ENCODE measurements around the gene ZNF593.

ZNF593 gene

DNA sequence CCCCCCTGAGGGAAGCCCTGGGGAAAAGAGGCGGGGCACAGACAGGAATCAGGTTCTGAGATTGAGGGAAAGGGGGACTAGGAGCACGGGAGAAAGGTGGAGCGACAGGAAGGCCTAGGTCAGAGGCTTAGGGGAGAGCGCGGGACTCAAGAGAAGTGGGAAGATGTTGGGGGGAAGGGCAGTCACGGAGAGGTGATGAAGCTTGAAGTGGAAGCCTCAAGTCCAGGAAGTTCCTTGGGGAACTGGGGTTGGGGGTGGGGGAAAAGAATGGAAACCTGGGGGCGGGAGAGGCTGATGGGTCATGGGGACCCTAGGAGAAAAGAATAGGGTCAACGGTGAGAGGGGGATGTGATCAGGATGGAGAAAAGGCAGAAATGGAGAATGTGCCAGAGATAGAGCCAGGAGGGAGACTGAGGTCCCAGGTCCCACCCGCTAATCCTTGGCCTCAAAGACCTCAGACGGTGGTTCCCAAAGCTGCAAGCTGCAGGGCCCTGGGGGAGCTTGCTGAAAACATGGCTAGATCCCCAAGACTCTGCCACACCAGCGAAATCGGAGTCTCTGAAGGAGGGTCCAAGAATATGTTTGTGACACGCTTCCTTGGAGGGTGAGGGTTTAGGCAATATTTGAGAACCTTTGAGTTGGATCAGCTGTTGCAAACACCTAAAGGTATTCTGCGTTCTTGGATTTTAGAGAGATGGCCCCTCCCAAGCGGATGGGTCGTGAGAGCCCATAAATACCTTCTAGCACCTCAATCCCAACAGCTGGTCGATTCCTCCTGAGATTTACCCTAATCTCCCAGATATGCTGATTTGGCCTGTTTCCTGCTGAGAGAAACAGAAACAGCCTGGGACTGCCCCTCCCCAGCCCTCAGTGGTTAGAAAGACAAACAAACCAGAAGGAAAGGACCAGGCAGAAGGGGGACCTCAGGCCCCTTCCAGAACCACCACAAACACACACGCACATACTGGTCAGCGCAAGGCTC is 4.6 kb upstream of the ZNF593 start:
- Mint-ChIP-seq H3K4me1 (peaks cover 31% of the 10 kb centered on the region), H3K4me3 (peak overlapping the region; percentile 68 to 83 (median 78)), H3K27me3 (ENCODE audit: low read depth) (peaks cover 18% of the 10 kb centered on the region)

DNA sequence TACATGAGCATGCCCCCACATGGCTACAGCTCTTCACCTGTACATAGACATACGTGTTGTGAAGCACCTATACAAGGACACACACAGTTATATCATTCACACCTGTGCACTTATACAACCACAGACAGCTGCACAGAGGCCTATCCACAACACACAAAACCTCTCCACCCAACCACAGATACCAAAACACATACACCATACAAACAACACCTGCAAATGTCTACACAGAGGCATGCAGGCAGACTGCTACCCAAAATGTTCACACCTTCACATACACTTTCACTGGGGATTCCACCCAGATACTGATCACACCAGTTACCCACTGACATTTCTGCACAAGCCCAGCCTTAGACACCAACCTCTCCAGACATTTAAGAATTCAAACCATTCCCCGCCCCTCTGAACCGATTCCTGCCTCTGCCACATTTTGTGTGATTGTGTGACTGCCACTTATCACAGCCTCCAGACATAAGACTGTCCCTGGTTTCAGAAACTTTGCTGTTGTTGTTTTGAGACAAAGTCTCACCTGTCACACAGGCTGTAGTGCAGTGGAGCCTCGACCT is 2.9 kb upstream of the ZNF593 start:
- Mint-ChIP-seq H3K36me3 (ENCODE audit: low read depth) (no peaks in the 10 kb centered on the region), H3K4me3 (peak overlapping the region in 2 of 3 experiments; percentile 13 to 43), H3K9me3 (no peaks in the 10 kb centered on the region), H3K27me3 (ENCODE audit: low read depth) (peaks cover 14% of the 10 kb centered on the region), H3K4me1 (peaks cover 31% of the 10 kb centered on the region), H3K27ac (peak overlapping the region; percentile 9 to 17 (median 11))
- TF ChIP-seq, protein P1, sequence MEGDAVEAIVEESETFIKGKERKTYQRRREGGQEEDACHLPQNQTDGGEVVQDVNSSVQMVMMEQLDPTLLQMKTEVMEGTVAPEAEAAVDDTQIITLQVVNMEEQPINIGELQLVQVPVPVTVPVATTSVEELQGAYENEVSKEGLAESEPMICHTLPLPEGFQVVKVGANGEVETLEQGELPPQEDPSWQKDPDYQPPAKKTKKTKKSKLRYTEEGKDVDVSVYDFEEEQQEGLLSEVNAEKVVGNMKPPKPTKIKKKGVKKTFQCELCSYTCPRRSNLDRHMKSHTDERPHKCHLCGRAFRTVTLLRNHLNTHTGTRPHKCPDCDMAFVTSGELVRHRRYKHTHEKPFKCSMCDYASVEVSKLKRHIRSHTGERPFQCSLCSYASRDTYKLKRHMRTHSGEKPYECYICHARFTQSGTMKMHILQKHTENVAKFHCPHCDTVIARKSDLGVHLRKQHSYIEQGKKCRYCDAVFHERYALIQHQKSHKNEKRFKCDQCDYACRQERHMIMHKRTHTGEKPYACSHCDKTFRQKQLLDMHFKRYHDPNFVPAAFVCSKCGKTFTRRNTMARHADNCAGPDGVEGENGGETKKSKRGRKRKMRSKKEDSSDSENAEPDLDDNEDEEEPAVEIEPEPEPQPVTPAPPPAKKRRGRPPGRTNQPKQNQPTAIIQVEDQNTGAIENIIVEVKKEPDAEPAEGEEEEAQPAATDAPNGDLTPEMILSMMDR (IDR thresholded peaks at IDR 0.05; ENCODE audit: unreplicated experiment in 3 of 3), result no peak

More for the DNA sequence above, 4.6 kb upstream of the ZNF593 start:
- Mint-ChIP-seq H3K9me3 (no peaks in the 10 kb centered on the region), H3K27ac (peak overlapping the region; percentile 19 to 87 (median 76)), H3K36me3 (ENCODE audit: low read depth) (no peaks in the 10 kb centered on the region)
- TF ChIP-seq, protein P1 (IDR thresholded peaks at IDR 0.05; ENCODE audit: unreplicated experiment in 3 of 3), result no peak

DNA sequence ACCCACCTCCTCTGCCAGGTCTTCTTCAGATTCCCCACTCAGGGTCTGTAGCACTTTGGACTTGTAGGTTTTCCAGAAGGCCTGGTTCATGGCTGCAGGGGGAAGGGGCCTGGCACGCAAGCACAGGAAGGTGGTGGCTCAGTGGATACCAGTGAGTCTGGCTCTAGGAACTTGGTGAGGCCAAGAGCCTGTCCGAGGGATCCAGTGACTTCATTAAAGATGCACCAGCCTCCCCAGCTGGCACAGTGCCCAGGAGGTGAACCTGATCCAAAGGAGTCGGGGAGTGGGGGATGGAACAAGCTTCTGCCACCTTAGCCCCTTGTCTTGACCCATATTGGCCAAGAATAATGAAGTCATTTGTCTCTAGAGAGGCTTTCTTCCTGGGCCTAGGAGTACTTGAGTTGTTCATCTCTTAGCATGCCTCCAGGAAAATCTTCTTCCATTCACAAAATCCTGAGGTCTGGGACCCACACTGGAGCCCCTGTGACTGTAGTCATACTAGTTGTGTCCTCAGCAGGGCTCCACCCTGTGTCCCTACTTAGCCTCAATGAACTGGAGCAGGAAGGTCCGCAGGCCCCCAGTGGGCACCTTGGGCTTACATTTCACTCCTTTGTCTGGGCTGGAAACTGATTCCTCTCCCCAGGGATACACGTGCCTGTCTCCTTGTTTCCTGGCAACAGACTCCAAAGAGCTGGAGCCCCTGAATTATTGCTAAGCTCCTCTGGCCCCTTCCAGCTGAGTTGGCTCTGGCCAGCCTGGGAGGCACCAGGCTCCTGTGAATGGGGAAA is 1.1 kb upstream of the ZNF593 start, which contains the start of gene C1orf232:
Gene C1orf232, minus strand, starts transcription at position 554 of the 788 bp plus-strand sequence. Its CDS starts 464 bp downstream, at position 90.
- peaks cover 26% of the 10 kb centered on the region for H3K4me1 Mint-ChIP-seq
- no peaks in the 10 kb centered on the region for H3K9me3 Mint-ChIP-seq
- peak within 1 kb of the TSS; percentile 71 to 83 (median 73) for H3K27ac Mint-ChIP-seq
- H3K4me3 Mint-ChIP-seq, result peak within 1 kb of the TSS; percentile 87 to 91 (median 89)
- TF ChIP-seq, protein P1 (IDR thresholded peaks at IDR 0.05; ENCODE audit: unreplicated experiment in 3 of 3), result no peak
- peaks cover 8% of the 10 kb centered on the region for H3K27me3 Mint-ChIP-seq (ENCODE audit: low read depth)
- H3K36me3 Mint-ChIP-seq (ENCODE audit: low read depth), result no peaks in the 10 kb centered on the region

DNA sequence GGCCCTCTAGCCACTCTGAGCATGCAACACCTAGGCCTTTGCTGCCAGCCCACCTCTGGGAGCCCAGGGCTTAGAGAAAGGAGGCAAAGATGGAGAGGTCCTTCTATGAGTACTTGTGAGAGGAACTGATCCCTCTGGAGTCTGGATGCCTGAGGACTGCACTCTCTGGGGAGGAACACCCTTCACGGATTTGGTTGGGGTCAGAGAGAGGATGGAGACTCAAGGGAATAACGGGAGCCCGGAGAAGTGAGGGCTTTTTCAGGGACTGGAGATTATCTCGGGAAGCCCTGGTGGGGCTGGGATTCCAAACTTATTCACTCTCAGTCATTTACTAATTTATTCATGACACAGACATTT is 532 bp upstream of the ZNF593 start:
- peak overlapping the region; percentile 71 to 83 (median 73) for H3K27ac Mint-ChIP-seq
- H3K9me3 Mint-ChIP-seq, result no peaks in the 10 kb centered on the region
- peaks cover 26% of the 10 kb centered on the region for H3K4me1 Mint-ChIP-seq
- H3K4me3 Mint-ChIP-seq, result peak overlapping the region; percentile 87 to 91 (median 89)
- TF ChIP-seq, protein P1 (IDR thresholded peaks at IDR 0.05; ENCODE audit: unreplicated experiment in 3 of 3), result no peak
- H3K36me3 Mint-ChIP-seq (ENCODE audit: low read depth), result no peaks in the 10 kb centered on the region
- H3K27me3 Mint-ChIP-seq (ENCODE audit: low read depth), result peaks cover 8% of the 10 kb centered on the region

DNA sequence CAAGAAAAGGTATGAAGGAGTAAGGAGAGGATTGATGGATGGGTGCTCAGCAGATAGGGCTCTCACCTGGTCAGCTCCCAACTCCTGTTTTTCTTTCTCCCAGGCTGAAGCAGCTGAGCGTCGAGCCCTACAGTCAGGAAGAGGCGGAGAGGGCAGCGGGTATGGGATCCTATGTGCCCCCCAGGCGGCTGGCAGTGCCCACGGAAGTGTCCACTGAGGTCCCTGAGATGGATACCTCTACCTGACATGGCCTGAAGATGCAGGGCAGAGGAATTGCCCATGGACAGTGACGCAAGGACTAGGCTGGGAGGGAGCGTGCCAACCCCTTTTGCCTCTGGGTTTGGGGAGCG is 739 bp downstream of the ZNF593 start:
- peak overlapping the region in 2 of 3 experiments; percentile 55 to 72 for H3K27ac Mint-ChIP-seq
- H3K4me1 Mint-ChIP-seq, result peaks cover 17% of the 10 kb centered on the region
- no peaks in the 10 kb centered on the region for H3K9me3 Mint-ChIP-seq
- H3K27me3 Mint-ChIP-seq (ENCODE audit: low read depth), result no peaks in the 10 kb centered on the region
- TF ChIP-seq, protein P1 (IDR thresholded peaks at IDR 0.05; ENCODE audit: unreplicated experiment in 3 of 3), result no peak
- H3K4me3 Mint-ChIP-seq, result peak overlapping the region; percentile 87 to 91 (median 89)
- no peaks in the 10 kb centered on the region for H3K36me3 Mint-ChIP-seq (ENCODE audit: low read depth)

Data from nephron (organoid).